Mucosa of stomach (tissue), 1 donor: ENCODE results near the gene LAG3.
A peak's percentile ranks its signal among the peaks of the same experiment; 100 is the strongest.

Experiments used
- H3K27me3 ChIP-seq: one replicate; pipeline ENCODE4 v1.7.0; 2013; ENCODE audit warnings: mild to moderate bottlenecking, low read length; ENCODE audit not compliant: control insufficient read depth, insufficient read depth
- H3K36me3 ChIP-seq: one replicate; pipeline ENCODE4 v1.7.0; 2013; ENCODE audit warnings: low read length; ENCODE audit not compliant: control insufficient read depth, insufficient read depth
- H3K4me1 ChIP-seq: one replicate; pipeline ENCODE4 v1.7.0; 2013; ENCODE audit warnings: mild to moderate bottlenecking, low read length; ENCODE audit not compliant: control insufficient read depth, insufficient read depth
- H3K4me3 ChIP-seq: one replicate; pipeline ENCODE4 v1.7.0; 2013; ENCODE audit warnings: low read length
- H3K9ac ChIP-seq: one replicate; pipeline ENCODE4 v1.7.0; 2013; ENCODE audit warnings: mild to moderate bottlenecking, low read length, moderate library complexity
- H3K9me3 ChIP-seq: one replicate; pipeline ENCODE4 v1.7.0; 2013; ENCODE audit warnings: mild to moderate bottlenecking, low read length, moderate library complexity; ENCODE audit not compliant: control insufficient read depth
- donor health status: Pancreatic carcinoma.

LAG3 gene

DNA sequence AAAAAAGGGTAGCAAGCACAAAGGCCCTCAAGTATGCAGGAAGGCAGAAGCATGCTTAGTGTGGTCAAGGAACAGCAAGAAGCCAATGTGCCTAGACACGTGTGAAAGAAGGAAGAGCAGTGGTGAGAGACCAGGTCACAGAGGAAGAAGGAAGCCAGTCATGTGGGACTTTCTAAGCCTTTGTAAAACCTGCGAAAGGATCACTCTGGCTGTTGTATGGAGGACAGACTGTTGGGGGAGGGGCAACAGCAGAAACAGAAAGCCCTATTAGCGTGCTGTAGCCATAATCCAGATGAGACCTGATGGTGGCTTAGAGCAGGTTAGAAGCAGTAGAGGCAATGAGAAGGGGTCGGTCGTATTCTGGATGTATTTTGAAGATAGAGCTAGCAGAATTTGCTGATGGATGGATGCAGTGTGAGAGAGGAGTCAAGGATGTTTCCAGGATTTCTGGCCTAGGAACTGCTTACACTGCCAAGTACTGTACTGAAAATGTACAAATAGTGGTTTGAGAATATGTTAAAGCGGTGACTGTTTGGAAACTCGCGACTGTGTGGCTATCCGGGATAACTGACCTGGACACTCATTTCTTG lies 13.7 kb upstream of the LAG3 start:
- Histone ChIP-seq H3K4me3 (no peak overlapping the region), H3K4me1 (peaks cover 19% of the 10 kb centered on the region), H3K9ac (no peak overlapping the region), H3K9me3 (no peaks in the 10 kb centered on the region), H3K36me3 (no peaks in the 10 kb centered on the region), H3K27me3 (no peaks in the 10 kb centered on the region)

DNA sequence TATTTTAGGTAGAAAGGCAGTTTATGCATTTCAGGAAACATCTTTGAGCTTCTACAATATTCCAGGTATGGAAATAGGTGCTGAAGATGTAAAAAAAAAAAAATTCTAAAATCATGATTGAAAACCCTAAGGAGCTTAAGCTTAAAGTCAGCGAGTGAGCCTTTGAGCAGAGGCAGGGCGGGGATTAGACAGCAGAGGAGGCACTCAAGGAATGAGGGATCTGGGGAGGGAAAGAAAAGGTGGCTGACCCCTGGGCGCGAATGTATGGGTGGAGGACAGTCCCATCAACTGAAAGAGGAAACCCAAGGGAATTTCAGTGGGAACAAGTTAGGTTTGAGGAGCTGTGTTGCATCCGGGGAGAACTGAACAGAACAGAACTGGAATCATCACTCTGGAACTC lies 12.6 kb upstream of the LAG3 start:
- Histone ChIP-seq H3K27me3 (no peaks in the 10 kb centered on the region), H3K4me1 (peaks cover 24% of the 10 kb centered on the region), H3K9ac (no peak overlapping the region), H3K4me3 (no peak overlapping the region), H3K9me3 (no peaks in the 10 kb centered on the region), H3K36me3 (no peaks in the 10 kb centered on the region)

DNA sequence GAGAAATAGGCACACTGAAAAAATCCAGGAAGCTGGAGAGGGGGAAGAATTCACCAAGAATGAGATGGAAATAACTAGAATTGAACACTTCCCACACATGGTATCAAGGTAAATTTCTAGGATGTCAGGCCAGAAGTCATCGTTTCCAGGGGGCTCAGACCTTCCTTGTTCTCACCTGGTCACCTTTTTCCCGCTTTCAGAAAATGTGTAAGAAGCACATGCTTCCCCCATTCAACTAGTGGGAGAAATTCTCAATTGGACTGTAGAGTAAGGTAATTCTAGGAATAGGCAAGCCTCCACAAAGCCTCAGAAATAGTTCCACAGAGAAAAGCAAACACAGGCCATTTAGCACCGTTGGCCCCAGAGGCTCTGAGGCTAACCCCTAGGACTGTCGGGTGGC lies 8.9 kb upstream of the LAG3 start:
- Histone ChIP-seq H3K9ac (peak overlapping the region; percentile 65), H3K36me3 (no peaks in the 10 kb centered on the region), H3K9me3 (no peaks in the 10 kb centered on the region), H3K27me3 (no peaks in the 10 kb centered on the region), H3K4me3 (no peak overlapping the region), H3K4me1 (peaks cover 45% of the 10 kb centered on the region)

DNA sequence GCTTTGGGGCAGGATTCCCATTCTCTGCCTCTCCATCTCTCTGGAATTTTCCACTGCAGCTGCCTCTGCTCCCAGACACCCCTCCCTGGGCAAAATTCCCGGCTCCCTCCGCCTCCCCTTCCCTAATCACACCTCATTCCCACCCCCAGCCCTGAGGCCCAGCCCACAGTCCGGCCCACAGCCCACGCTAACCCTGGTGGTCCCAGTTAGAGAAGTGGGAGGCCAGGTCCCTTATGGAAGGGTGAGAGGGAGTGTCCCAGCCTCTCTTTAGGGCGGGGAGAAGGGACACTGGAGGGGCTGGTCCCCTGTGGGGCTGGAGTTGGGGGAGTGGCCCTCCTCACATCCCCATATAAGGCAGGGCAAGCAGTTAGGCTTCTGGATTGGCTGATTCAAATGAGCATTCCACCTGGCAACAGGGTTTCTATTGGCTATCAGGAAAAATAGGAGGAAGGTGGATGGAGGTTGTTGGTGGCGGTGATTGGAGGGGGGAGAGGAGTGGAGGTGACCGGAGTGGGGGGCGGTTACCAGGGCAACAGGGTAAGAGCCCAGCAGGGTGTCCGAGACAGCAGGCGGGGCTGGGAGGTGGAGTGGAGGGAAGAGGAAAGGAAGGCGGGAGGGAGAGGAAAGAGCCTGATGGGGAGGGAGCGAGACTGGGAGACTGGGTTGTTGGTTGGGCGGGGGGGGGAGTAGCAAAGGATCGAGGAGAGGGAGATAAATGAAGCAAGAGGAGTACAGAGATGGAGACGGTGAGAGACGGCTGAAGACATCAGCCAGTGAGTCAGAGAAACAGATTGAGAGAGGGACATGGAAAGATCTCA lies 8.1 kb upstream of the LAG3 start:
- no peaks in the 10 kb centered on the region for H3K36me3 ChIP-seq
- H3K4me3 ChIP-seq, result peak overlapping the region; percentile 25
- peaks cover 54% of the 10 kb centered on the region for H3K4me1 ChIP-seq
- H3K27me3 ChIP-seq, result no peaks in the 10 kb centered on the region
- peak overlapping the region; percentile 65 for H3K9ac ChIP-seq
- H3K9me3 ChIP-seq, result no peaks in the 10 kb centered on the region

DNA sequence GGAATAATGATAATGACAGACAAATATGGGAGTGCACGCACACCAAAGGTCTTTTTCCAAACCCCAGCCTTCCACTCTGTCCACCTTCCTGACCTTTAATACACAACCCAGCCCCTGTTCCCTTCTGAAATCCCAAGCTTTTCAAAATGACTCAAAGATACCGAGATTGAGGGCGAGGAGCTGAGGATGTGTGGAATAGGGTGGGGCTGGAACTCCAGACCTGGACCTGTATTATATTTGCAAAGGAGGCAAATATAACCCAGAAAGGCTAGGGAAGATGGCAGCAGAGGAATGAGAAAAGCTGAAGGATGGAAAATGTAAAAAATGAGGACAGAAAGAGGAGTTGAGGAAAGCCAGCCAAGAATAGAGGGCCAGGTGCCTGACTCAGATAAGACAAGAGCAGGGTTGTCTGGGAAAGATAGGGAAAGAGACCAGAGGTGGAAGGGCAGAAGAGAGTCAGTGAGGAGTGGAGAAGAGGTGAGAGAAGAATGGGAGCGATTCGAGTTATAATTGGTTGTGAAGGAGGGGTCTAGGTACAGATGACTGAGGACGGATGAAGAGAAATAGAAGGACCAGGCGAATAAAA lies 7.2 kb upstream of the LAG3 start:
- Histone ChIP-seq H3K4me3 (no peak overlapping the region), H3K9ac (peak overlapping the region; percentile 47), H3K36me3 (no peaks in the 10 kb centered on the region), H3K4me1 (peaks cover 58% of the 10 kb centered on the region), H3K27me3 (no peaks in the 10 kb centered on the region), H3K9me3 (no peaks in the 10 kb centered on the region)

DNA sequence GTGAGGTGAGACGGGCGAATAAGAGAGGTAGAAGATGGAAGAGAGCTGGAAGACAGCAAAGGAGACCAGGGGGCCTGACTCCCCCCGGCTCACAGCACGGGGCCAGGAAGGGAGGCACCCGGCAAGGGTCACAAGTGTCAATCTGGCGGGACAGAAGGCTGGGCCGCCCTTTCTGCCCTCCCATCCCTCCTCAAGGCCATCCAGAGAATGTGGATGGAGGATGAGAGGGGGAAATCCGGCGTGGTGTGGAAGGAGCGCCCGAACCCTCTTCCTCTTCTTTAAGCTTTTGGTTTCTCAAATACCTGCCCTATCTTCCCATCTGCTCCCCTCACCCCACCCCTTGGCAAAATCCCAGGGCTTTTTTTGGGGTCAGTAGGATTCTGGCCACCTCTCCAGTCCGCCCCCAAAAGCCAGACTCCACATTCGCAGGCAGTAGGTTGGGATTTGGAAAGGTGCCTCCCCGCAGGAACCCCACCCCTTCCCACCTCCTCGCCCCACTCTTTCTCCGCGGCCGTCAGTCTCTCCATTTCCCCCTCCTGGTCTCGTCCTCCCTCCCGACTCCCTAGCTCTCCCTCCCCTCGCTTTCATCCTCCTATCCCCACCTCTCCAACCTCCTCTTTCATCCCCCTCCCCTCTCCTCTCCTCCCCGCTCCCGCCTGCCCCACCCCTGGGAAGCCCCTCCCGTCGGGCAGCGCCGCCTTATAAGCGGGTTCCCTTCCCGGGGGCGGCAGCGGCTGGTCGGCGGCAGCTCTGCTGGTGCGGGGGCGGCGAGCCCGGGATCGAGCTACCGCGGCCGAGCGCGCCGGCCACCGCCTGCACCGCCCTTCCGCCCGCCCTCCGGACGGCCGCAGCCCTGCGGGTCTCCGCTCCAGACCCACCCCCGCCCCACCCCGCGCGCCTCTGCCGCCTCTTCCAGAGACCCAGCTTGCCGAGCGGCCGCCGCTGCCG lies 6.4 kb upstream of the LAG3 start, which contains the start of gene PTMS:
PTMS (plus strand) TSS at position 730 of the 948 bp plus-strand sequence. CDS start 343 bp downstream, outside the sequence.
- no peaks in the 10 kb centered on the region for H3K36me3 ChIP-seq
- H3K9ac ChIP-seq, result peak within 1 kb of the TSS; percentile 73
- peaks cover 55% of the 10 kb centered on the region for H3K4me1 ChIP-seq
- H3K4me3 ChIP-seq, result peak within 1 kb of the TSS; percentile 32
- no peaks in the 10 kb centered on the region for H3K9me3 ChIP-seq
- no peaks in the 10 kb centered on the region for H3K27me3 ChIP-seq

DNA sequence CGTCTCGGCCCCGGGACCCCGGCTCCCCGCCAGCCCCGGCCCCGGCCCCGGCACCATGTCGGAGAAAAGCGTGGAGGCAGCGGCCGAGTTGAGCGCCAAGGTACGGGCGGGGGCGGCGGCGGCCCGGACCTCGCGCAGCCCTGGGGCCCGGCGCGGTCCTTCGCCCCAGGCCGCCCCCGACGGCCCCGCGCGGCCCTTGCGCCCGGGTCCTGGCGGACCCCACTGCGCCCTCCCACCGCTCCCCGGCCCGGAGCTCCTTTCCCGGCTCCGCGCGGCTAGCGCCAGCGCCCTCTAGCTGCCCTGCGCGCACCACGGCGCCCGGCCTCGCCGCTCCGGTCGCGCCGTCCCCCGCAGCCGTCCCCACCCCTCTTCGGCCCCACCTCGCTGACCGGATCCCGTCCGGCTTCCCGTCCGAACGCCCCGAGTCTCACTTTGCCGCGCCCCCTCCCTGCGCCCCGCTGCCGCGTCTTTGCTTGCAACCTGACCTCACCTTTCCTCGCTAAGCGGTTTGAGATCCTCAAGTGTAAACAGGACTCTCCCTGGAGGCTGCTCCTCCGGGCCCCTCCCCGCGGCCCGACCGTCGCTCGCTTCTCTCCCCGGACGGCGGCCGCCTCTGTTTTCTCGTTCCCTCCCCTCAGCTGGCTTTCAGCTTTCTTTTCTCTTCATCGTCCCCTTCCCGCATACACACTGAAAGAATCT lies 5.5 kb upstream of the LAG3 start:
- Histone ChIP-seq H3K36me3 (no peaks in the 10 kb centered on the region), H3K9ac (peak overlapping the region; percentile 73), H3K27me3 (no peaks in the 10 kb centered on the region), H3K4me3 (peak overlapping the region; percentile 32), H3K4me1 (peaks cover 55% of the 10 kb centered on the region), H3K9me3 (no peaks in the 10 kb centered on the region)

DNA sequence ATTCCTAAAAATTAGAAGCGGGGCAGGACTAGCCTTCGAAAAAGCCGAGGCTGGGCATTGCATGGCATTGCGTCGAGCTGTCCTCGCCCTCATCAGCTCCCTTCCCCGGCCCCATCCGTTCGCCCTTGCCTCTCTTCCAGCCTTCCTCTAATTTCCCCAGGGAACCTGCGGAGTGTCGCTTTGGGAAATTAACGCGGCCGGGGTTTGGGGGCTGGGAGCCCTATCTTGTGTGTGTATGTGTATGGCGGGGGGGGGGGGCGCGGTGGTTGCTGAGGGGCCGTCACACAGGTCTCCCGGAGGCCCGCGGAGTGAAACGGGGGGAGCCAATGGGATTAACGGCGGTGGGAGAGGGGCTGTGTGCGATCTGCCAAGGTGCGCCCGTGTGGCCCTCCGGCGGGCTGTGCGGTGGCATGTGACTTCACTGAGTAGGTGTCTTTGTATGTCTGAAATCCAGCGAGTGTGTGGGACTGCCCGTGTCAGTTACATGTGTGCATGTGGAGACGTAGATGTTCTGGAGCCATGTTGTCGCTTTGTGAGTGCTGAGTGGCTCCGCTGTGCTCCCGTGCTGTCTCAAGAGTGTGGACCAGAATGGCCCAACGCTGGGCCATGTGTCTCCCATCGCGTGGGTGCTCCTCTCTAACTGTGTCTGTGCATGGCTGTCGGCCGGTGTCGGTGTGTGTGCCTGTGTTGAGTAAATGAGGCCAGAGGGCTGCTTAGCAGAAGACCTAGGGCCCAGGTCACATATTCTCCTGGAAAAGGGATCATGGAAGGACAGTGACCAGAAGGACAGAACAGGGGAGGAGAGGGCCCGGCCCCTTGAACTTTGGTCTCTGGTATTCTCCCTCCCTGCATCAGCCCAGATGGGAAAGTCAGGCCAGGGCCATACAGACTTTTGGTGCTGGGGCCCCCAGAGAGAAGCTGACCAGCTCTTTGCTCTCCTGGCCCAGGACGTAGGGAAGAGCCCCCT lies 4.7 kb upstream of the LAG3 start:
- Histone ChIP-seq H3K4me1 (peaks cover 55% of the 10 kb centered on the region), H3K4me3 (peak overlapping the region; percentile 32), H3K9ac (peak overlapping the region; percentile 73), H3K9me3 (no peaks in the 10 kb centered on the region), H3K36me3 (no peaks in the 10 kb centered on the region), H3K27me3 (no peaks in the 10 kb centered on the region)

DNA sequence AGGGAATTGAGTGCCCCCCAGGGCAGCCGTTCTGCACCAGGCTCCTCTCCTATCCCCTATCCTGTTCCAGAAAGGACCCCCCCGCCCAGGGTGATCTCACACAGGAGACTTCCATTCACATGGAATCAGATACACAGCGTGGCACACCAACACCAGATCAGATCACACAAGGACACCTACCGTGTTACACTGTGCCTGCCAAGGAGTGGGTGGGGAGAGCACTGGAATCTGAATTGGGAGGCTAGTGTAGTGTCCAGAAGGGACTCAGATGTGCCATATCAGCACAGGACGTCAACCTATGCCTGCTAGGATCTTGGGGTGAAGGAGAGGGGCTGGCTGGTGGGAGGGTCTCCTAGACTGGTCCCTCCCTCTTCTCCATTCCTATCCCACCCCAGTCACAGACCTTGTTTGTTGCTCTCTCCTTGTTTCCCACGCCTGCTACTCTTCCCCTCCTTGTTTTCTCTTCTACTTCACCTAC lies 3.8 kb upstream of the LAG3 start:
- no peaks in the 10 kb centered on the region for H3K9me3 ChIP-seq
- no peaks in the 10 kb centered on the region for H3K36me3 ChIP-seq
- H3K4me1 ChIP-seq, result peaks cover 59% of the 10 kb centered on the region
- H3K9ac ChIP-seq, result no peak overlapping the region
- no peak overlapping the region for H3K4me3 ChIP-seq
- no peaks in the 10 kb centered on the region for H3K27me3 ChIP-seq

DNA sequence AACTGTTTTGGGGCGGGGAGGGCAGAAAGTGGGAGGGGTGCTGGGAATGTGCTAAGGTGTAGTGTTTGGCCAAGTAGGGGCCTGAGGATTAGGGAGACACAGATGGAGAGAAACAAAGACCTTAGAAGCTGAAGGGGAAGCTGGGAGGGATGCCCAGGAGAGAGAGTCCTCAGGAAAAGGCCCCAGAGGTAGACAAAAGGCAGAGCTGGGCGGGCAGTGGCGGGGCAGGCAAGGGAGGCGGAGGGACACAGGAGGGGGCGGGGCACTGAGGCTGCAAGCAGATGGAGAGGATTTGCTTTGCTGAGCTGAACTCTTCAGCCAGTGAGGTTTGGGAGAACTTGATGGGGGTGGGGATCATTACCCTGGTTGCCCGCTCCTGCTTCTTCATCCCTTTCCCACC lies 3.3 kb upstream of the LAG3 start:
- Histone ChIP-seq H3K4me1 (peaks cover 59% of the 10 kb centered on the region), H3K9ac (no peak overlapping the region), H3K9me3 (no peaks in the 10 kb centered on the region), H3K4me3 (no peak overlapping the region), H3K27me3 (no peaks in the 10 kb centered on the region), H3K36me3 (no peaks in the 10 kb centered on the region)
